H1 (cell line): ENCODE results near the gene ADGRL3. TPM values are rescaled to one million over a fixed set of nuclear protein-coding genes. Genes with fewer than 3 reads are reported as not detected.

Experiments used
- CTCF ChIA-PET: fragments of 300-600 bp; sonication (Branson Sonifier 250); formaldehyde crosslinking; loops from one replicate; lab custom pipeline; 2021; ENCODE audit not compliant: partially characterized antibody; lab: Charles Lee
- POLR2A ChIA-PET: fragments of 300-600 bp; sonication (Branson Sonifier 250); formaldehyde crosslinking; loops from one replicate; lab custom pipeline; 2021; ENCODE audit warnings: inconsistent platforms; ENCODE audit not compliant: partially characterized antibody; lab: Charles Lee
- DNase-seq, 2 experiments: peaks; one replicate each; pipeline versions ENCODE4 v3.0.0 to v3.0.0-alpha.2; 2010 to 2022; ENCODE audit warnings: low spot score in 2 of 2, low read depth in 1 of 2, mixed read lengths in 1 of 2
- FAIRE-seq: peaks from 2 replicates; lab custom pipeline; 2011; peaks lifted over from hg19 to GRCh38; lab: Jason Lieb, UNC
- H2AFZ ChIP-seq: 2 replicates; pipeline ENCODE4 v1.8.1; 2012; ENCODE audit warnings: low read length, inconsistent platforms
- H2AK5ac ChIP-seq: 2 replicates; pipeline ENCODE4 v1.6.1; 2013; ENCODE audit warnings: low read depth, low read length
- H2BK120ac ChIP-seq: replicated peaks from 2 replicates; pipeline ENCODE3; 2013; ENCODE audit warnings: low read depth, low read length, inconsistent platforms
- H2BK12ac ChIP-seq: 2 replicates; pipeline ENCODE4 v1.6.1; 2013; ENCODE audit warnings: low read depth, low read length
- H2BK15ac ChIP-seq: 2 replicates; pipeline ENCODE4 v1.6.1; 2013; ENCODE audit warnings: low read length
- H2BK20ac ChIP-seq: 2 replicates; pipeline ENCODE4 v1.6.1; 2013; ENCODE audit warnings: low read length
- H2BK5ac ChIP-seq: 2 replicates; pipeline ENCODE4 v1.6.1; 2013; ENCODE audit warnings: low read depth, low read length
- H3K14ac ChIP-seq: 2 replicates; pipeline ENCODE4 v1.6.1; 2013; ENCODE audit warnings: inconsistent platforms; ENCODE audit not compliant: insufficient read length
- H3K18ac ChIP-seq: 2 replicates; pipeline ENCODE4 v1.6.1; 2013; ENCODE audit warnings: low read length; ENCODE audit errors: extremely low read depth
- H3K23ac ChIP-seq: 2 replicates; pipeline ENCODE4 v1.6.1; 2013; ENCODE audit warnings: inconsistent platforms; ENCODE audit not compliant: insufficient read length
- H3K23me2 ChIP-seq: 2 replicates; pipeline ENCODE4 v1.6.1; 2013; ENCODE audit warnings: low read depth, low read length
- H3K27ac ChIP-seq: 2 replicates; pipeline ENCODE4 v1.6.1; 2011; ENCODE audit warnings: low read depth, low read length, inconsistent platforms
- H3K27me3 ChIP-seq, 4 experiments: replicated peaks in 1 of 4; 1 replicate in 1 of 4; 2 replicates in 3 of 4; pipeline versions ENCODE4 v1.6.1 to v1.8.1; 2011 to 2013; ENCODE audit warnings: low read length in 3 of 4, mild to moderate bottlenecking in 3 of 4, inconsistent platforms in 2 of 4, mixed read lengths in 2 of 4, moderate library complexity in 1 of 4; ENCODE audit not compliant: control insufficient read depth in 3 of 4, insufficient read depth in 3 of 4; ENCODE audit errors: extremely low read depth in 1 of 4
- H3K36me3 ChIP-seq, 4 experiments: 2 replicates each; pipeline versions ENCODE4 v1.6.1 to v1.8.1; 2011 to 2013; ENCODE audit warnings: mild to moderate bottlenecking in 4 of 4, low read length in 3 of 4, moderate library complexity in 2 of 4, control low read depth in 1 of 4, inconsistent platforms in 1 of 4; ENCODE audit not compliant: insufficient read depth in 4 of 4, control insufficient read depth in 2 of 4
- H3K4ac ChIP-seq: replicated peaks from 2 replicates; pipeline ENCODE3; 2013; ENCODE audit warnings: low read length, low read depth, mixed read lengths, inconsistent platforms; ENCODE audit not compliant: insufficient read length
- H3K4me1 ChIP-seq, 4 experiments: replicated peaks in 1 of 4; 1 replicate in 1 of 4; 2 replicates in 3 of 4; pipeline versions ENCODE4 v1.6.1 to v1.8.1; 2011 to 2013; ENCODE audit warnings: low read length in 3 of 4, inconsistent platforms in 2 of 4, mixed read lengths in 1 of 4; ENCODE audit not compliant: insufficient read depth in 4 of 4, control insufficient read depth in 3 of 4
- H3K4me2 ChIP-seq, 2 experiments: 2 replicates each; pipeline versions ENCODE4 v1.6.1 to v1.8.1; 2011 to 2013; ENCODE audit warnings: low read depth in 2 of 2, low read length in 2 of 2, control low read depth in 1 of 2, inconsistent platforms in 1 of 2, mild to moderate bottlenecking in 1 of 2; ENCODE audit not compliant: insufficient read depth in 1 of 2
- H3K4me3 ChIP-seq, 4 experiments: fragments of 200-600, 300-600 bp in 1 of 4; sonication (generic), shearing (Covaris generic), sonication (Bioruptor Twin) in 1 of 4; 2 replicates each; pipeline versions ENCODE4 v1.5.1 to v1.8.1; 2011 to 2016; ENCODE audit warnings: low read length in 4 of 4, low read depth in 3 of 4, control low read depth in 2 of 4, inconsistent platforms in 2 of 4, mild to moderate bottlenecking in 2 of 4, mixed read lengths in 1 of 4, moderate library complexity in 1 of 4; ENCODE audit not compliant: insufficient read depth in 2 of 4; ENCODE audit errors: extremely low read depth in 1 of 4
- H3K56ac ChIP-seq: replicated peaks from 2 replicates; pipeline ENCODE3; 2013; ENCODE audit warnings: low read depth, mild to moderate bottlenecking, mixed read lengths, low read length, inconsistent platforms; ENCODE audit not compliant: insufficient read length
- H3K79me1 ChIP-seq: 2 replicates; pipeline ENCODE4 v1.6.1; 2013; ENCODE audit warnings: low read depth, low read length, control low read depth
- H3K79me2 ChIP-seq, 2 experiments: 2 replicates each; pipeline versions ENCODE4 v1.6.1 to v1.8.1; 2012 to 2013; ENCODE audit warnings: low read length in 2 of 2, mild to moderate bottlenecking in 2 of 2, inconsistent platforms in 1 of 2; ENCODE audit not compliant: insufficient read depth in 2 of 2, control insufficient read depth in 1 of 2
- H3K9ac ChIP-seq, 4 experiments: replicated peaks in 1 of 4; 1 replicate in 1 of 4; 2 replicates in 3 of 4; pipeline versions ENCODE4 v1.6.1 to v1.8.1; 2011 to 2013; ENCODE audit warnings: low read depth in 3 of 4, low read length in 3 of 4, control low read depth in 2 of 4, mild to moderate bottlenecking in 2 of 4, moderate library complexity in 2 of 4, inconsistent platforms in 1 of 4; ENCODE audit errors: extremely low read depth in 1 of 4
- H3K9me3 ChIP-seq, 2 experiments: 2 replicates each; pipeline versions ENCODE4 v1.6.1 to v1.8.1; 2012 to 2013; ENCODE audit warnings: mild to moderate bottlenecking in 2 of 2, moderate library complexity in 2 of 2, control low read depth in 1 of 2, inconsistent platforms in 1 of 2, low read depth in 1 of 2, low read length in 1 of 2, mixed read lengths in 1 of 2; ENCODE audit not compliant: insufficient read depth in 2 of 2
- H4K20me1 ChIP-seq, 2 experiments: replicated peaks in 1 of 2; 2 replicates each; pipeline versions ENCODE3 to v1.8.1; 2011 to 2013; ENCODE audit warnings: inconsistent platforms in 2 of 2, low read length in 2 of 2, mild to moderate bottlenecking in 1 of 2; ENCODE audit not compliant: insufficient read depth in 2 of 2, control insufficient read depth in 1 of 2
- H4K5ac ChIP-seq: 2 replicates; pipeline ENCODE4 v1.6.1; 2013; ENCODE audit warnings: low read length, low read depth, mixed read lengths, inconsistent platforms; ENCODE audit not compliant: insufficient read length
- H4K8ac ChIP-seq: 2 replicates; pipeline ENCODE4 v1.8.0; 2013; ENCODE audit warnings: mild to moderate bottlenecking, moderate library complexity, low read length, inconsistent platforms; ENCODE audit not compliant: insufficient read depth; ENCODE audit errors: extremely low read depth
- H4K91ac ChIP-seq: replicated peaks from 2 replicates; pipeline ENCODE3; 2013; ENCODE audit warnings: low read length, mixed read lengths, inconsistent platforms; ENCODE audit not compliant: insufficient read length
- CREB1 ChIP-seq: IDR thresholded peaks from 2 replicates; pipeline ENCODE4 v1.6.1; 2012; ENCODE audit warnings: inconsistent platforms
- EP300 ChIP-seq, 2 experiments: IDR thresholded peaks; 1 replicate in 1 of 2; 2 replicates in 1 of 2; pipeline ENCODE4 v1.6.1; 2011 to 2012; ENCODE audit warnings: low read depth in 2 of 2, low read length in 2 of 2, mild to moderate bottlenecking in 2 of 2, borderline replicate concordance in 1 of 2, inconsistent platforms in 1 of 2, moderate library complexity in 1 of 2
- JUND ChIP-seq: IDR thresholded peaks from 2 replicates; pipeline ENCODE4 v1.6.1; 2011; ENCODE audit warnings: mild to moderate bottlenecking, improper control_type of control experiment, low read length
- KDM5A ChIP-seq: fragments of 200-600 bp; IDR thresholded peaks from 2 replicates; pipeline ENCODE4 v1.7.1; 2012; ENCODE audit warnings: mild to moderate bottlenecking, low read length, inconsistent platforms, mixed read lengths
- POLR2A ChIP-seq, 2 experiments: IDR thresholded peaks; 1 replicate in 1 of 2; 2 replicates in 1 of 2; pipeline ENCODE4 v1.6.1; 2011; ENCODE audit warnings: low read depth in 2 of 2, low read length in 2 of 2, mild to moderate bottlenecking in 2 of 2; ENCODE audit errors: control extremely low read depth in 1 of 2
- RXRA ChIP-seq: IDR thresholded peaks from 2 replicates; pipeline ENCODE4 v1.6.1; 2011; ENCODE audit warnings: low read depth, mild to moderate bottlenecking, low read length, moderate library complexity; ENCODE audit not compliant: insufficient read depth
- SUZ12 ChIP-seq: fragments of 200-600 bp; sonication (generic); IDR thresholded peaks from 2 replicates; pipeline ENCODE4 v1.6.1; 2012; ENCODE audit warnings: mild to moderate bottlenecking, inconsistent platforms, low read length, moderate library complexity, mixed read lengths
- TBP ChIP-seq: IDR thresholded peaks from 2 replicates; pipeline ENCODE4 v1.6.1; 2011; ENCODE audit warnings: low read depth, low read length, improper control_type of control experiment
- TEAD4 ChIP-seq: IDR thresholded peaks from 2 replicates; pipeline ENCODE4 v1.6.1; 2012; ENCODE audit warnings: low read depth, low read length, inconsistent platforms, mixed read lengths
- WGBS, 2 experiments: shearing (Covaris generic) in 1 of 2; methylation state at CpG; one replicate each; pipeline versions ENCODE4 v1.1.6 to v1.1.7; 2013 to 2015; ENCODE audit warnings: low lambda C conversion rate in 2 of 2, mixed read lengths in 2 of 2, inconsistent platforms in 1 of 2, low coverage in 1 of 2, missing lambda C conversion rate in 1 of 2; ENCODE audit not compliant: insufficient replicate concordance in 2 of 2, insufficient coverage in 1 of 2, insufficient read length in 1 of 2; ENCODE audit errors: extremely low coverage in 1 of 2, missing lambda C conversion rate in 1 of 2; 5-methylcytosine and 5-hydroxymethylcytosine counted together
- polyA plus RNA-seq, 7 experiments: library from polyadenylated mRNA; depleted of rRNA in 3 of 7; stranded (reverse) in 5 of 7; unstranded in 2 of 7; fragments of >200 nt in 5 of 7; fragments of 200-250 nt in 2 of 7; gene quantifications; 1 replicate in 5 of 7; 2 replicates in 1 of 7; 4 replicates in 1 of 7; pipeline versions ENCODE4 v1.2.1 to v1.2.3, GENCODE V29; 2011 to 2013; ENCODE audit warnings: missing spikeins in 2 of 7, mixed read lengths in 2 of 7
- total RNA-seq: library from RNA; stranded (reverse); fragmentation: NEBNext Ultra II Directional; extraction: Animal tissue kit (Norgen Biotek cat#: 25700); gene quantifications from 2 replicates; pipeline ENCODE4 v1.2.1, GENCODE V29; 2021

Gene ADGRL3
- total and polyA plus RNA-seq, 2 of the 8 experiments (the other 6 are each of a cell fraction or from before 2014, with no cell fraction given): 6.6 to 13.0 TPM

GRCh38 chr4:62058571-62058970 lies 858.4 kb downstream of the ADGRL3 start:
- no peak overlapping the region for H3K14ac ChIP-seq
- TF ChIP-seq TBP (peak; percentile 21; the same call in 1 of the 2 replicates), SUZ12 (no peak), TEAD4 (no peak), EP300 (IDR thresholded peaks at IDR 0.05; ENCODE audit: borderline replicate concordance in 1 of 2, low read depth in 2 of 2, low read length in 2 of 2) (no peak), CREB1 (no peak), RXRA (no peak), KDM5A (no peak), POLR2A (IDR thresholded peaks at IDR 0.05; ENCODE audit: control extremely low read depth in 1 of 2, low read depth in 2 of 2, low read length in 2 of 2) (no peak), JUND (no peak)
- no peak overlapping the region for H4K91ac ChIP-seq
- H2BK5ac ChIP-seq: no peak overlapping the region
- no peak overlapping the region for H4K8ac ChIP-seq
- H3K79me1 ChIP-seq: no peaks in the 10 kb centered on the region
- H4K5ac ChIP-seq: no peak overlapping the region
- no peak overlapping the region for H3K9ac ChIP-seq
- no peak for DNase-seq
- no peaks in the 10 kb centered on the region for H3K27me3 ChIP-seq
- POLR2A ChIA-PET: no interaction called here
- no peaks in the 10 kb centered on the region for H3K23me2 ChIP-seq
- H3K4ac ChIP-seq: no peak overlapping the region
- H4K20me1 ChIP-seq: no peaks in the 10 kb centered on the region
- H2BK20ac ChIP-seq: no peak overlapping the region
- WGBS, 2 experiments: 71% methylated on average over 4 of the region's 4 CpGs; no CpG with 5 or more reads in 1 of the 2 experiments
- peaks cover 1 to 12% (median 5%) of the 10 kb centered on the region in 4 experiments; a peak in 4 of 7 replicates for H3K4me1 ChIP-seq
- H3K4me2 ChIP-seq: peak overlapping the region in 1 of 2 experiments; percentile 31; a peak in 1 of 4 replicates
- FAIRE-seq: peak; percentile 7
- no peak overlapping the region for H3K27ac ChIP-seq
- no peaks in the 10 kb centered on the region for H3K9me3 ChIP-seq
- no peak overlapping the region for H2BK12ac ChIP-seq
- H3K56ac ChIP-seq: no peak overlapping the region
- no peak overlapping the region for H3K18ac ChIP-seq
- no peak overlapping the region for H3K4me3 ChIP-seq
- no peak overlapping the region for H2AK5ac ChIP-seq
- no peak overlapping the region for H2BK15ac ChIP-seq
- H3K79me2 ChIP-seq: no peaks in the 10 kb centered on the region
- no peaks in the 10 kb centered on the region for H3K36me3 ChIP-seq
- no peak overlapping the region for H2BK120ac ChIP-seq
- no peak overlapping the region for H3K23ac ChIP-seq
- H2AFZ ChIP-seq: no peak overlapping the region
- CTCF ChIA-PET: no interaction called here
